Osteocyte (in vitro differentiated cells): ENCODE results near the gene UBAC2. TPM values are rescaled to one million over a fixed set of nuclear protein-coding genes. Genes with fewer than 3 reads are reported as not detected.
"Not testable (repeated sequence)": the region's sequence is repeated elsewhere in the genome, so short reads cannot be mapped to it uniquely, and the experiment has no call there.

Source experiments
- DNase-seq: peaks from one replicate; pipeline ENCODE4 v3.0.0; 2021; ENCODE audit warnings: mixed read lengths; ENCODE audit not compliant: unreplicated experiment; ENCODE audit errors: extremely low spot score
- H3K27ac Mint-ChIP-seq: one replicate; pipeline ENCODE4 v1.8.0; 2021; ENCODE audit warnings: mild to moderate bottlenecking, mixed read lengths; ENCODE audit not compliant: unreplicated experiment
- H3K27me3 Mint-ChIP-seq: one replicate; pipeline ENCODE4 v1.8.0; 2021; ENCODE audit warnings: mixed read lengths; ENCODE audit not compliant: unreplicated experiment
- H3K36me3 Mint-ChIP-seq: one replicate; pipeline ENCODE4 v1.8.0; 2021; ENCODE audit warnings: mixed read lengths; ENCODE audit not compliant: unreplicated experiment
- H3K4me1 Mint-ChIP-seq: one replicate; pipeline ENCODE4 v1.8.0; 2021; ENCODE audit warnings: mixed read lengths; ENCODE audit not compliant: unreplicated experiment
- H3K4me3 Mint-ChIP-seq: one replicate; pipeline ENCODE4 v1.8.0; 2021; ENCODE audit warnings: mild to moderate bottlenecking, moderate library complexity, mixed read lengths; ENCODE audit not compliant: unreplicated experiment
- H3K9me3 Mint-ChIP-seq: one replicate; pipeline ENCODE4 v1.8.0; 2021; ENCODE audit warnings: mixed read lengths; ENCODE audit not compliant: unreplicated experiment
- total RNA-seq: library from RNA; stranded (reverse); gene quantifications from 2 replicates; pipeline ENCODE4 v1.2.1, GENCODE V29; 2021
- TF ChIP-seq, protein P1 (sequence below): fragments of 200-600 bp; sonication (generic); IDR thresholded peaks from 2 replicates; pipeline ENCODE4 v1.5.0; 2021; ENCODE audit warnings: antibody characterized with exemption, mild to moderate bottlenecking, moderate library complexity

Gene UBAC2
- total RNA-seq, 1 donor from 2014 or later, result 64.0 TPM

DNA sequence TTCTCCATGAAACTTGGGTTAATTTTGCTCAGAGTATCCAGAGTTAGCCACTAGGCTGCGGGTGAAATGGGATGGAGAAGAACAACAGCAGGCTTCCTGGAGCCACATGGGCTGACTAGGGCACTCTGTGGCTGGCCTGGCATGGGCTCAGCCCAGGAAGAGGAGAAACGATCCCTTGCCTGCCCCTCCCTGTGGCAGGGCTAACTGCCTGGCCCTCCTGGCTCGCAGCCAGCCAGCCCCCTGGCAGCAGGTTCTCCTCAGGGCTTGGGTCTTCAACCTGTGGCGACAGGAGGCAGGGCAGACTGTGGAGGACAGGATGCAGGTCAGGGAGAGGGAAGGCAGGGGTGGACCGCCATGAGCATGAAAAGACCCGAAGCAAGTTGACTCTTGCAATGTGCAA lies 185.3 kb downstream of the UBAC2 start:
- TF ChIP-seq, protein P1, sequence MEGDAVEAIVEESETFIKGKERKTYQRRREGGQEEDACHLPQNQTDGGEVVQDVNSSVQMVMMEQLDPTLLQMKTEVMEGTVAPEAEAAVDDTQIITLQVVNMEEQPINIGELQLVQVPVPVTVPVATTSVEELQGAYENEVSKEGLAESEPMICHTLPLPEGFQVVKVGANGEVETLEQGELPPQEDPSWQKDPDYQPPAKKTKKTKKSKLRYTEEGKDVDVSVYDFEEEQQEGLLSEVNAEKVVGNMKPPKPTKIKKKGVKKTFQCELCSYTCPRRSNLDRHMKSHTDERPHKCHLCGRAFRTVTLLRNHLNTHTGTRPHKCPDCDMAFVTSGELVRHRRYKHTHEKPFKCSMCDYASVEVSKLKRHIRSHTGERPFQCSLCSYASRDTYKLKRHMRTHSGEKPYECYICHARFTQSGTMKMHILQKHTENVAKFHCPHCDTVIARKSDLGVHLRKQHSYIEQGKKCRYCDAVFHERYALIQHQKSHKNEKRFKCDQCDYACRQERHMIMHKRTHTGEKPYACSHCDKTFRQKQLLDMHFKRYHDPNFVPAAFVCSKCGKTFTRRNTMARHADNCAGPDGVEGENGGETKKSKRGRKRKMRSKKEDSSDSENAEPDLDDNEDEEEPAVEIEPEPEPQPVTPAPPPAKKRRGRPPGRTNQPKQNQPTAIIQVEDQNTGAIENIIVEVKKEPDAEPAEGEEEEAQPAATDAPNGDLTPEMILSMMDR, result no peak
- DNase-seq, result peak; percentile 80
- Mint-ChIP-seq H3K4me1 (peaks cover 10% of the 10 kb centered on the region), H3K27ac (no peak overlapping the region), H3K4me3 (no peak overlapping the region), H3K27me3 (no peaks in the 10 kb centered on the region), H3K9me3 (no peaks in the 10 kb centered on the region), H3K36me3 (peaks cover 10% of the 10 kb centered on the region)

DNA sequence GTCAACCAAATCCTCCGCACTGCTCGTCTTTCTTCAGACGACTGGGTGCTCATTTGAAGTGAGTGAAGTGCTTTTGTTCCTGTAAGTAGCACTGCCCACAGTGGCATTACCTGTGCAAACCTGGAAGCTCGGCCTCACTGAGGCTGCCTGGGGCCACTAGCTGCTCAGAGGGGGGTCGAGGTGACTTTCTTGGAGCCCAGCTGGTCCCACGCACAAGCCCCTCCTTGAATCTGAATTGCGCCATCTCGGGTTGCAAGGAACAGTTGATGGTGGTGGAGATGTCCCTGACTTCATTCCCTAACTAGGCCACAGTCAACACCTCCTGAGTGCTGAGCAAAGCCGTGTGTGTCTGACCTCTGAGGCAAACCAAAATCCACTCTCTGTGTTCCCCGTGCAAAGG lies 185.8 kb downstream of the UBAC2 start:
- Mint-ChIP-seq H3K4me3 (no peak overlapping the region), H3K9me3 (no peaks in the 10 kb centered on the region), H3K36me3 (peaks cover 10% of the 10 kb centered on the region), H3K27me3 (no peaks in the 10 kb centered on the region), H3K4me1 (peaks cover 10% of the 10 kb centered on the region), H3K27ac (no peak overlapping the region)
- TF ChIP-seq, protein P1, result no peak
- peak; percentile 59 for DNase-seq

DNA sequence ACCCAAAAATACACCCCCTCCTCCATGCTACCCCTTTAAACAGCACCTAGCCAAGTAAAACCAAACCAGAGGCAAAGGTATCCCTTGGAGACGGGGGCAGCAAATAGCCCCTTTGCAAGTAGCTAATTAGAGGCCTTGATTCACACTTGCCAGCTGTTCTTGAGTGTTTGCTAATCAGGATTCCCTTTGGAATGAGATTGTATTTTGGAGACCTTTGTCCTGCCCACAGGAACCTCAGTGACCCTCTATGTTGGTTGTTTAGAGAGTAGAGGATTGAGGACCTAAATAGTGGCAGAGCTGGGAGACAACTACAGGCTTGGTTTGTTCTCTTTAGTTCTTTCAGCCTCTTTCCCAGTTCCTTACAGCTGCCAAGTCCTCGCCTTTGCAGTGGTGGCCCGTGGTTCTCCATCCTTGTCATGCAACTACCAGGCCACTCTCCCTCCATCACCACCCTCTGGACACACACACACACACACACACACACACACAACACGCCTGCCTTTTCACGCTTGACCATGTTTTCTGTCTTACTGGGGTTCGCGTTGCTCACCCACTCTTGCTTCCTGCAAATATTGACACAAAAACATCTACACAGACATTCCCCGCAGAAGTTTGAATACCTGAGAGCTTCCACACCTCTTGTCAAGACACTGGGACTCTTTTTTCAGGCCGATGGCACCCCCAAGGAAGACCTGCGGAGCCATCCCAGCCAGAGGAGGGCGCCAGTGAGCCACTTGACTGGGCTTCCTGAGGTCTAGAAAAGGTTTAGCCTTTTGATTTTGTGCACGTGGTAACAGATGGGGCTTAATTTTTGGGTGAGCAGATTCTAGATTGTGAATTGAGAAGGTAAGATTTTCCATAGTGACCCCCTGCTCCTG lies 186.5 kb downstream of the UBAC2 start:
- Mint-ChIP-seq H3K36me3 (peaks cover 10% of the 10 kb centered on the region), H3K27ac (no peak overlapping the region), H3K9me3 (no peaks in the 10 kb centered on the region), H3K27me3 (no peaks in the 10 kb centered on the region), H3K4me3 (no peak overlapping the region), H3K4me1 (peaks cover 10% of the 10 kb centered on the region)
- DNase-seq, result peak; percentile 77
- TF ChIP-seq, protein P1, result peak; percentile 48

DNA sequence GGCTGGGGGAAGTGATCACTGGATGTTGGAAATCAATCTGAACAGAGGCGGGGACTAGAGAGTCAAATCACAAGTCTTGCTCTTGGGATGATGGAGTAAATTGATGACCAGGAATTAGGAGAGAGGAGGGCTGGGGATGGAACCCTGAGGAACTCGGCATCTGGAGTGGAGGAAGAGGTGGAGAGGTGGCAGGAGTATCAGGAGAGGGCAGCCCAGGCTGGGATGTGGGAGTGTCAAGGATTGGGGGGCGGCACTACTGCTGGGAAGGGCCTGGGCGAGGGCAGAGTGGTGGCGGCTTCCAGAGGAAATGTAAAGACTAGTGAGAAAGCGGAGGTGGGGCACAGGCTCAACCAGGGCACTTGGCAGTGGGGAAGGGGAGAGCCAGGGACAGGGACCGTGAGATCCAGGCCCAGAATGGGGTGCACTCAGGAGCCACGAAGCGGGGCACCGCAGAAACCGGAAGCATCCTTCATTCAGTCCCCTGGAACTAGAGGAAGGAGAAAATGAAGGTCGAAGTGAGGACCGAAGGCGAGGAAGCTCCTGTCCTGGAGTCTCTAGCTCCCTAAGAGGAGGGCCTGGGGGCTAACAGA lies 187.8 kb downstream of the UBAC2 start:
- Mint-ChIP-seq H3K27me3 (no peaks in the 10 kb centered on the region), H3K9me3 (no peaks in the 10 kb centered on the region), H3K4me3 (no peak overlapping the region), H3K27ac (no peak overlapping the region), H3K36me3 (peaks cover 10% of the 10 kb centered on the region), H3K4me1 (peaks cover 4% of the 10 kb centered on the region)
- peak; percentile 74 for DNase-seq
- TF ChIP-seq, protein P1, result no peak

DNA sequence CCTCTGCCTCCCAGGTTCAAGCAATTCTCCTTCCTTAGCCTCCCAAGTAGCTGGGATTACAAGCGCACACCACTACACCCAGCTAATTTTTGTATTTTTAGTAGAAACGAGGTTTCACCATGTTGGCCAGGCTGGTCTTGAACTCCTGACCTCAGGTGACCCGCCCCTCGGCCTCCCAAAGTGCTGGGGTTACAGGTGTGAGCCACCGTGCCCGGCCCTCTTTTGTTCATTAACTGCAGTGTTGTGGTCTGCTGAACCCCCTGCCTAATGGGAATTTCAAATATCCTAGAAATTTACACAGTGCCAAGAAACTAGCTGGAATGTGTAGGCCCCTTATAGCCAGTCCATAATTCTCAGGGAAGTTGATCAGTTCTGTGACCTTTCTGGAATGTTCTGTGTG lies 188.4 kb downstream of the UBAC2 start:
- not testable (repeated sequence) for H3K27ac Mint-ChIP-seq, DNase-seq, H3K4me1 Mint-ChIP-seq, H3K27me3 Mint-ChIP-seq, H3K4me3 Mint-ChIP-seq, H3K9me3 Mint-ChIP-seq
- H3K36me3 Mint-ChIP-seq, result peaks cover 10% of the 10 kb centered on the region
